ENCODE results near the gene SBK3. TPM values are rescaled to one million over a fixed set of nuclear protein-coding genes. Genes with fewer than 3 reads are reported as not detected.

SBK3 gene
- total and polyA plus RNA-seq, 2 of the 8 experiments (the other 6 are each of a cell fraction or from before 2014, with no cell fraction given), result 0.76 to 1.5 TPM

GRCh38 chr19:55536951-55537740 is 8.2 kb downstream of the SBK3 start, which contains the start of gene SBK2 (continued):
- TF ChIP-seq CTCF (IDR thresholded peaks at IDR 0.05; ENCODE audit: control extremely low read depth in 1 of 3, insufficient read depth in 1 of 3, low read depth in 1 of 3, low read length in 3 of 3), result peak; percentile 75 to 88 (median 84)
- no peak for TF ChIP-seq TBP (IDR thresholded peaks at IDR 0.05; ENCODE audit: low read depth, low read length)
- TF ChIP-seq NANOG (IDR thresholded peaks at IDR 0.05; ENCODE audit: insufficient read depth, low read depth, low read length, poor library complexity, severe bottlenecking), result no peak
- TF ChIP-seq CREB1 (IDR thresholded peaks at IDR 0.05), result 0 out of 2 replicates have a peak, but pooled peaks have one; percentile 23
- TF ChIP-seq FOSL1 (IDR thresholded peaks at IDR 0.05; ENCODE audit: insufficient read depth, low read depth, low read length), result no peak
- TF ChIP-seq SP4 (IDR thresholded peaks at IDR 0.05; ENCODE audit: low read length), result peak; percentile 90
- 0 out of 3 replicates have a peak, but pooled peaks of 1 of the 2 experiments have one; percentile 21 for TF ChIP-seq POLR2A (IDR thresholded peaks at IDR 0.05; ENCODE audit: control extremely low read depth in 1 of 2, low read depth in 2 of 2, low read length in 2 of 2)
- no peak for TF ChIP-seq GABPA (IDR thresholded peaks at IDR 0.05; ENCODE audit: borderline replicate concordance, insufficient read depth, low read length)
- no peak for TF ChIP-seq CTBP2 (IDR thresholded peaks at IDR 0.05; ENCODE audit: borderline replicate concordance, insufficient read depth, insufficient read length, low read length)
- peak; percentile 89 for TF ChIP-seq SP1 (IDR thresholded peaks at IDR 0.05; ENCODE audit: low read depth, low read length)
- TF ChIP-seq YY1 (IDR thresholded peaks at IDR 0.05; ENCODE audit: low read depth, low read length), result 0 out of 2 replicates have a peak, but pooled peaks have one; percentile 21
- TF ChIP-seq HDAC2 (IDR thresholded peaks at IDR 0.05; ENCODE audit: borderline replicate concordance in 1 of 2, low read depth in 2 of 2, low read length in 2 of 2), result no peak
- no peak for TF ChIP-seq JUN (IDR thresholded peaks at IDR 0.05; ENCODE audit: low read depth, low read length)
- peak; percentile 30; the same call in 1 of the 2 replicates for TF ChIP-seq TAF1 (IDR thresholded peaks at IDR 0.05; ENCODE audit: low read depth, low read length)
- TF ChIP-seq RAD21 (IDR thresholded peaks at IDR 0.05 in 1 of 2, conservative IDR thresholded peaks at IDR 0.05 in 1 of 2; ENCODE audit: low read depth in 2 of 2, low read length in 2 of 2), result peak; percentile 86 to 88
- TF ChIP-seq POLR2AphosphoS5 (IDR thresholded peaks at IDR 0.05; ENCODE audit: low read depth, low read length), result peak; percentile 27; the same call in 1 of the 2 replicates
- TF ChIP-seq RFX5 (IDR thresholded peaks at IDR 0.05; ENCODE audit: borderline replicate concordance, low read depth, low read length), result peak; percentile 81
- no peak for TF ChIP-seq GTF2F1 (IDR thresholded peaks at IDR 0.05; ENCODE audit: borderline replicate concordance, low read depth, low read length)
- TF ChIP-seq RBBP5 (IDR thresholded peaks at IDR 0.05; ENCODE audit: borderline replicate concordance, low read depth, low read length), result no peak; the same call in 1 of the 2 replicates
- no peak for TF ChIP-seq KDM5A (IDR thresholded peaks at IDR 0.05; ENCODE audit: low read length)
